Smooth muscle cell (in vitro differentiated cells): ENCODE results near the gene PRELID2. TPM values are rescaled to one million over a fixed set of nuclear protein-coding genes. Genes with fewer than 3 reads are reported as not detected.

Source experiments
- DNase-seq: peaks from one replicate; lab custom pipeline; 2025; ENCODE audit not compliant: unreplicated experiment; lab: John Stamatoyannopoulos, UW
- H2AFZ ChIP-seq: fragments of 200-600 bp; sonication (generic); 2 replicates; pipeline ENCODE4 v1.6.0; 2016; ENCODE audit warnings: antibody characterized with exemption, low read depth, mild to moderate bottlenecking
- H3F3A ChIP-seq: fragments of 200-600 bp; sonication (generic); 2 replicates; pipeline ENCODE4 v1.6.0; 2017; ENCODE audit warnings: antibody characterized with exemption, low read depth
- H3K27ac ChIP-seq: fragments of 200-600 bp; sonication (generic); 2 replicates; pipeline ENCODE4 v1.5.1; 2016; ENCODE audit warnings: low read depth, mild to moderate bottlenecking
- H3K27me3 ChIP-seq: fragments of 200-600 bp; sonication (generic); 2 replicates; pipeline ENCODE4 v1.6.1; 2016; ENCODE audit warnings: low read depth, mild to moderate bottlenecking
- H3K36me3 ChIP-seq: fragments of 200-600 bp; sonication (generic); 2 replicates; pipeline ENCODE4 v1.5.1; 2016; ENCODE audit warnings: low read depth
- H3K4me1 ChIP-seq: fragments of 200-600 bp; sonication (generic); 2 replicates; pipeline ENCODE4 v1.5.1; 2016; ENCODE audit warnings: low read depth
- H3K4me2 ChIP-seq: fragments of 200-600 bp; sonication (generic); 2 replicates; pipeline ENCODE4 v1.6.0; 2016; ENCODE audit warnings: mild to moderate bottlenecking
- H3K4me3 ChIP-seq: fragments of 200-600 bp; sonication (generic); 2 replicates; pipeline ENCODE4 v1.5.1; 2016; ENCODE audit warnings: mild to moderate bottlenecking
- H3K79me2 ChIP-seq: fragments of 200-600 bp; sonication (generic); 2 replicates; pipeline ENCODE4 v1.6.0; 2016; ENCODE audit warnings: low read depth, mild to moderate bottlenecking
- H3K9ac ChIP-seq: fragments of 200-600 bp; sonication (generic); 2 replicates; pipeline ENCODE4 v1.6.0; 2016; ENCODE audit warnings: low read depth
- H3K9me3 ChIP-seq: fragments of 200-600 bp; sonication (generic); replicated peaks from 2 replicates; pipeline ENCODE4 v1.5.1; 2016; ENCODE audit warnings: low read depth
- H4K20me1 ChIP-seq: fragments of 200-600 bp; sonication (generic); 2 replicates; pipeline ENCODE4 v1.6.0; 2016; ENCODE audit warnings: low read depth
- WGBS: methylation state at CpG from one replicate; pipeline ENCODE4 v1.1.7; 2016; ENCODE audit warnings: low lambda C conversion rate; 5-methylcytosine and 5-hydroxymethylcytosine counted together
- polyA plus RNA-seq: library from polyadenylated mRNA; unstranded; fragments of >200 nt; fragmentation: Nextera tagmentation; extraction: Ambion mirVana; gene quantifications from 2 replicates; pipeline ENCODE4 v1.2.1, GENCODE V29; 2016
- total RNA-seq: library from RNA; depleted of rRNA; stranded (reverse); fragments of >200 nt; gene quantifications from 2 replicates; pipeline ENCODE4 v1.2.3, GENCODE V29; 2014
- TF ChIP-seq, protein P1 (sequence below): fragments of 200-600 bp; sonication (generic); IDR thresholded peaks from 2 replicates; pipeline ENCODE4 v1.5.1; 2017; ENCODE audit warnings: borderline replicate concordance, mild to moderate bottlenecking, antibody characterized with exemption; ENCODE audit not compliant: insufficient read depth, poor library complexity, severe bottlenecking

PRELID2 gene
- total RNA-seq (2.5 and 11.2 TPM in 2 replicates), polyA plus RNA-seq (7.3 and 11.1 TPM in 2 replicates)

DNA sequence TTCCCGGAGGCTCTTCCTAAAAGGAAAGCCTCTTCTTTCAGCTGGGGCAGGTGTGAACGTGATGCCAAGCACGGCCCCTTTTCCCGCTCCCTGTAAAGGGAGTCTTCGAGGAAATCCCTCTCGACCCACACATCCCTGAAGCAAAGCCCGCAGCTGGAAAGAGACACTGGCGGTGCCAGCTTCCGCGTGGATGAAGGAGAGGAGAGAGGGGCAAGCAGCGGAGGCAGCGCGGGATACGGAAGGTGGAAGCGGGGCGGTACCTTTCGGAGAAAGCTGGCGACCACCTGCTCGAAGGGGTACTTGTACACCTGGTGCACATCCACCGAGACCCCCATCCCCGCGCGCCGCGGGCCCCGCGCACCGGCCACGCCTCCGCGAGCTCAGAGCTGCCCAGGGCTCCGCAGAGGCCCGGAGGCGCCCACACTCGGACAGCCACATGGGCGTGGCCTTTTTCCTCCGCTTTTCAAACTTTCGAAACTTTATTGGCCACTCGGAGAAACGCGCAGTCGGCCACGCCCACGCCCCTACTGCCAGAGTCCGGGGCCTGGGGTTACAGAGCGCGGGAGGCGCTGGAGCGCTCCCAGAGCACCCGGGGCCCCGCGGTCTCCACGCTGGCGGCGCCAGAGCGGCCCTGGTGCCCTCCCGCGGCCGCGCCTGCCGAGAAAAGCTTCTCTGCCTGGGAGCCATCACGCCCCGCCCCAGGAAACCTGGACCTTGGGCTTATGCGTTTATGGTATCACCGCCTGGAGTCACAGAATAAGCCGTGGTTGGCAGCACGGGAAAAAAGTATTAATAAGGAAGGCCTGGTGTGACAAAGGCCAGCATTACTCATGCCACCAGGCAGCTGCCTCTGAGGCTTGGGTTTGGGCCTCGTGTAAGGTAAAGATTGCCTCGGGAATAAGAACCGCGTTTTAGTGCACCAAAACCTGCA lies at the start of gene PRELID2:
Gene PRELID2 (minus strand): TSS at position 426 of the 931 bp plus-strand sequence. CDS start 91 bp downstream, at position 335.
- Histone ChIP-seq H3K27ac (peak within 1 kb of the TSS; percentile 37), H3K9me3 (no peaks in the 10 kb centered on the region), H3K79me2 (no peaks in the 10 kb centered on the region), H3K36me3 (no peaks in the 10 kb centered on the region), H3K9ac (peak within 1 kb of the TSS; percentile 53), H3K4me2 (peak within 1 kb of the TSS; percentile 85), H3F3A (peaks cover 4% of the 10 kb centered on the region), H4K20me1 (no peaks in the 10 kb centered on the region), H3K4me1 (peaks cover 6% of the 10 kb centered on the region), H3K27me3 (no peaks in the 10 kb centered on the region), H3K4me3 (peak within 1 kb of the TSS; percentile 58), H2AFZ (peak within 1 kb of the TSS; percentile 78)
- DNase-seq = peak; percentile 76
- WGBS = 3% methylated on average over 67 of the region's 71 CpGs
- TF ChIP-seq, protein P1, sequence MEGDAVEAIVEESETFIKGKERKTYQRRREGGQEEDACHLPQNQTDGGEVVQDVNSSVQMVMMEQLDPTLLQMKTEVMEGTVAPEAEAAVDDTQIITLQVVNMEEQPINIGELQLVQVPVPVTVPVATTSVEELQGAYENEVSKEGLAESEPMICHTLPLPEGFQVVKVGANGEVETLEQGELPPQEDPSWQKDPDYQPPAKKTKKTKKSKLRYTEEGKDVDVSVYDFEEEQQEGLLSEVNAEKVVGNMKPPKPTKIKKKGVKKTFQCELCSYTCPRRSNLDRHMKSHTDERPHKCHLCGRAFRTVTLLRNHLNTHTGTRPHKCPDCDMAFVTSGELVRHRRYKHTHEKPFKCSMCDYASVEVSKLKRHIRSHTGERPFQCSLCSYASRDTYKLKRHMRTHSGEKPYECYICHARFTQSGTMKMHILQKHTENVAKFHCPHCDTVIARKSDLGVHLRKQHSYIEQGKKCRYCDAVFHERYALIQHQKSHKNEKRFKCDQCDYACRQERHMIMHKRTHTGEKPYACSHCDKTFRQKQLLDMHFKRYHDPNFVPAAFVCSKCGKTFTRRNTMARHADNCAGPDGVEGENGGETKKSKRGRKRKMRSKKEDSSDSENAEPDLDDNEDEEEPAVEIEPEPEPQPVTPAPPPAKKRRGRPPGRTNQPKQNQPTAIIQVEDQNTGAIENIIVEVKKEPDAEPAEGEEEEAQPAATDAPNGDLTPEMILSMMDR = no peak

DNA sequence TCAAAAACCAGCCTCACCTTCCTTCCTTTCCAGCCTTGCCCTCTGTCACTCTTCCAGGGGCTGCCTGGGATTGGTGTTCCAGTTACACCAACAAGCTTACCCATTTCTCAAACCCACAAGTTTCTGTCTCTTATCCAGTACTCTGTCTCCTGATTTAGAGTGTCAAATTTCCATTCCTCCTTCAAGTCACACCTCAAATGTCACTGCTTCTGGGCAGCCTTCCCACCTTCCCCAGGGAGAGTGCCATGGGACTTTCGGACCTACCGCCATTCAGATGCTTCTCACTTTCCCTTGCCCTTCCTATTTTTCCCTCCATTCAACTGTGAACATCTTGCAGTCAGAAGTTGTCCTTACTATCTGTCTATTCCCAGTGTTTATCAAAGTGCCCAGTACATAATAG lies 39.6 kb upstream of the PRELID2 start:
- Histone ChIP-seq H3K9ac (no peak overlapping the region), H2AFZ (no peak overlapping the region), H3K4me1 (no peaks in the 10 kb centered on the region), H3K27me3 (peaks cover 8% of the 10 kb centered on the region), H3K4me2 (no peak overlapping the region), H3K79me2 (no peaks in the 10 kb centered on the region), H3K9me3 (no peaks in the 10 kb centered on the region), H4K20me1 (no peaks in the 10 kb centered on the region), H3K4me3 (no peak overlapping the region), H3K36me3 (no peaks in the 10 kb centered on the region), H3F3A (no peaks in the 10 kb centered on the region), H3K27ac (no peak overlapping the region)
- TF ChIP-seq, protein P1 = no peak
- 89% methylated on average over 2 of the region's 2 CpGs for WGBS
- DNase-seq = no peak

DNA sequence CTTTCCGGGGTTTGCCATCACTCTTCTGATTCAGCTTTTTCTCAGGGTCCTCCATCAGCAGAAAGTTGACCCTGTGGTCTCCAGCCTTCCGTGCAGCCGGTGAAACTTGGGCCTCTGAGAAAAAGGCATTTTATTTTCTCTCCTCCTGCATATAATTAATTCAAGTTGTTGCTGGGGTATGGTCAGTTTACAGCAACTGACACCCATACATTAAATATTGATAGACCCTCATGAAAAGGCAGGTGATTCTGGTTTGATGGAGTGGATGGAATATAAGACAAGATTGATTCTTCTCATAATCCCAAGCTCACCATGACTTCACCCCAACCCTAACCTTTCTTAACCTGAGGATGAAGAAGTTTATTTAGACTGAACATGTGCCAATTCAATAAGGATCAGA lies 37.8 kb upstream of the PRELID2 start, which contains the start of gene GRXCR2:
Gene GRXCR2 (minus strand): TSS at position 101 of the 400 bp plus-strand sequence. CDS start 46 bp downstream, at position 55.
- H3K9ac ChIP-seq = no peak within 1 kb of the TSS
- TF ChIP-seq, protein P1 = no peak
- no peaks in the 10 kb centered on the region for H4K20me1 ChIP-seq
- DNase-seq = no peak
- H3F3A ChIP-seq = no peaks in the 10 kb centered on the region
- no peaks in the 10 kb centered on the region for H3K79me2 ChIP-seq
- H3K27ac ChIP-seq = no peak within 1 kb of the TSS
- H3K27me3 ChIP-seq = peaks cover 8% of the 10 kb centered on the region
- H2AFZ ChIP-seq = no peak within 1 kb of the TSS
- no peaks in the 10 kb centered on the region for H3K36me3 ChIP-seq
- H3K4me2 ChIP-seq = no peak within 1 kb of the TSS
- WGBS = 77% methylated on average over 3 of the region's 3 CpGs
- no peaks in the 10 kb centered on the region for H3K9me3 ChIP-seq
- no peak within 1 kb of the TSS for H3K4me3 ChIP-seq
- no peaks in the 10 kb centered on the region for H3K4me1 ChIP-seq
